H9 (cell line): ENCODE data around the gene SLC28A3. TPM values are rescaled to one million over a fixed set of nuclear protein-coding genes. Genes with fewer than 3 reads are reported as not detected.

Experiments
- DNase-seq: peaks from one replicate; pipeline ENCODE4 v3.0.0-alpha.2; 2017
- H2AFZ ChIP-seq: one replicate; pipeline ENCODE4 v1.6.1; 2013; ENCODE audit warnings: mild to moderate bottlenecking, low read length, control low read depth, moderate library complexity
- H2AK5ac ChIP-seq: 2 replicates; pipeline ENCODE4 v1.6.1; 2013; ENCODE audit warnings: low read length, control low read depth, mixed read lengths; ENCODE audit not compliant: insufficient read length
- H2BK120ac ChIP-seq: one replicate; pipeline ENCODE4 v1.6.1; 2013; ENCODE audit warnings: low read depth, mild to moderate bottlenecking, low read length, control low read depth, inconsistent platforms; ENCODE audit not compliant: poor library complexity, severe bottlenecking
- H2BK12ac ChIP-seq: 2 replicates; pipeline ENCODE4 v1.6.1; 2013; ENCODE audit warnings: low read length, control low read depth, mixed read lengths, low read depth; ENCODE audit not compliant: insufficient read length
- H2BK15ac ChIP-seq: 2 replicates; pipeline ENCODE4 v1.6.1; 2013; ENCODE audit warnings: low read depth, low read length, control low read depth
- H2BK20ac ChIP-seq: one replicate; pipeline ENCODE4 v1.6.1; 2013; ENCODE audit warnings: low read depth, mild to moderate bottlenecking, low read length, control low read depth, inconsistent platforms; ENCODE audit not compliant: poor library complexity, severe bottlenecking
- H2BK5ac ChIP-seq: 2 replicates; pipeline ENCODE4 v1.6.1; 2013; ENCODE audit warnings: low read length, control low read depth, mixed read lengths; ENCODE audit not compliant: insufficient read length
- H3K14ac ChIP-seq: 2 replicates; pipeline ENCODE4 v1.6.1; 2013; ENCODE audit warnings: low read length, control low read depth; ENCODE audit not compliant: insufficient read depth
- H3K18ac ChIP-seq: 2 replicates; pipeline ENCODE4 v1.6.1; 2013; ENCODE audit warnings: low read depth, mild to moderate bottlenecking, mixed read lengths, low read length, control low read depth; ENCODE audit not compliant: insufficient read length
- H3K23ac ChIP-seq: 2 replicates; pipeline ENCODE4 v1.6.1; 2013; ENCODE audit warnings: low read length, control low read depth, mixed read lengths, low read depth; ENCODE audit not compliant: insufficient read length
- H3K23me2 ChIP-seq: 2 replicates; pipeline ENCODE4 v1.6.1; 2013; ENCODE audit warnings: low read depth, mild to moderate bottlenecking, mixed read lengths, low read length, control low read depth; ENCODE audit not compliant: insufficient read length, poor library complexity, severe bottlenecking
- H3K27ac ChIP-seq: 2 replicates; pipeline ENCODE4 v1.5.1; 2013; ENCODE audit warnings: low read length, control low read depth, mixed read lengths, low read depth; ENCODE audit not compliant: insufficient read length
- H3K27me3 ChIP-seq: 2 replicates; pipeline ENCODE4 v1.6.1; 2013; ENCODE audit warnings: low read length, control low read depth, inconsistent platforms; ENCODE audit not compliant: insufficient read depth
- H3K4ac ChIP-seq: 2 replicates; pipeline ENCODE4 v1.6.1; 2013; ENCODE audit warnings: low read depth, mild to moderate bottlenecking, control low read depth, inconsistent platforms, low read length, moderate library complexity
- H3K4me1 ChIP-seq: 2 replicates; pipeline ENCODE4 v1.6.1; 2013; ENCODE audit warnings: low read length, control low read depth, inconsistent platforms; ENCODE audit not compliant: insufficient read depth
- H3K4me2 ChIP-seq: 2 replicates; pipeline ENCODE4 v1.6.1; 2013; ENCODE audit warnings: low read length, control low read depth, mixed read lengths; ENCODE audit not compliant: insufficient read length, insufficient read depth
- H3K56ac ChIP-seq: 2 replicates; pipeline ENCODE4 v1.6.1; 2013; ENCODE audit warnings: low read depth, mild to moderate bottlenecking, mixed read lengths, low read length, control low read depth; ENCODE audit not compliant: insufficient read length
- H3K79me1 ChIP-seq: 2 replicates; pipeline ENCODE4 v1.6.1; 2013; ENCODE audit warnings: low read depth, mild to moderate bottlenecking, moderate library complexity, low read length, control low read depth, inconsistent platforms; ENCODE audit not compliant: insufficient read depth, poor library complexity, severe bottlenecking
- H3K79me2 ChIP-seq: 2 replicates; pipeline ENCODE4 v1.6.1; 2013; ENCODE audit warnings: low read length, control low read depth, inconsistent platforms; ENCODE audit not compliant: insufficient read depth
- H3K9ac ChIP-seq: 2 replicates; pipeline ENCODE4 v1.6.1; 2013; ENCODE audit warnings: low read length, control low read depth, mixed read lengths; ENCODE audit not compliant: insufficient read length; ENCODE audit errors: extremely low read depth
- H3K9me3 ChIP-seq: one replicate; pipeline ENCODE4 v1.6.1; 2013; ENCODE audit warnings: low read depth, low read length, inconsistent platforms; ENCODE audit not compliant: control insufficient read depth
- H3T11ph ChIP-seq: one replicate; pipeline ENCODE4 v1.6.1; 2013; ENCODE audit warnings: mild to moderate bottlenecking, low read length, control low read depth, inconsistent platforms
- H4K20me1 ChIP-seq: one replicate; pipeline ENCODE4 v1.6.1; 2013; ENCODE audit not compliant: control insufficient read depth, insufficient read length, insufficient read depth
- H4K5ac ChIP-seq: 2 replicates; pipeline ENCODE4 v1.6.1; 2013; ENCODE audit warnings: low read depth, mild to moderate bottlenecking, mixed read lengths, low read length, control low read depth; ENCODE audit not compliant: insufficient read length
- H4K8ac ChIP-seq: replicated peaks from 2 replicates; pipeline ENCODE4 v1.6.1; 2013; ENCODE audit warnings: low read length, control low read depth, mixed read lengths, low read depth; ENCODE audit not compliant: insufficient read length
- H4K91ac ChIP-seq: 2 replicates; pipeline ENCODE4 v1.6.1; 2013; ENCODE audit warnings: low read depth, mild to moderate bottlenecking, moderate library complexity, mixed read lengths, low read length, control low read depth; ENCODE audit not compliant: insufficient read length
- H3K27ac Mint-ChIP-seq, 3 experiments: 2 replicates in 2 of 3; 3 replicates in 1 of 3; pipeline ENCODE4 v1.8.0; 2020 to 2021; ENCODE audit warnings: mixed read lengths in 3 of 3, mild to moderate bottlenecking in 1 of 3, moderate library complexity in 1 of 3
- H3K27me3 Mint-ChIP-seq: 2 replicates; pipeline ENCODE4 v1.8.0; 2021; ENCODE audit warnings: low read depth, mild to moderate bottlenecking, moderate library complexity, mixed read lengths
- H3K36me3 Mint-ChIP-seq, 3 experiments: 2 replicates in 2 of 3; 3 replicates in 1 of 3; pipeline ENCODE4 v1.8.0; 2020 to 2021; ENCODE audit warnings: low read depth in 3 of 3, mixed read lengths in 3 of 3; ENCODE audit not compliant: insufficient read depth in 1 of 3
- H3K4me1 Mint-ChIP-seq, 2 experiments: 2 replicates each; pipeline ENCODE4 v1.8.0; 2020; ENCODE audit warnings: mixed read lengths in 2 of 2
- H3K4me3 Mint-ChIP-seq, 2 experiments: 2 replicates in 1 of 2; 3 replicates in 1 of 2; pipeline ENCODE4 v1.8.0; 2020 to 2021; ENCODE audit warnings: mild to moderate bottlenecking in 2 of 2, mixed read lengths in 2 of 2, moderate library complexity in 1 of 2
- H3K9me3 Mint-ChIP-seq, 2 experiments: 2 replicates in 1 of 2; 3 replicates in 1 of 2; pipeline ENCODE4 v1.8.0; 2020; ENCODE audit warnings: mild to moderate bottlenecking in 2 of 2, mixed read lengths in 2 of 2, moderate library complexity in 1 of 2
- CTCF ChIP-seq: fragments of 200-600 bp; sonication (generic); conservative IDR thresholded peaks from 3 replicates; pipeline ENCODE4 v1.8.0; 2021; ENCODE audit warnings: antibody characterized with exemption, mild to moderate bottlenecking
- WGBS: extraction: QIAGEN DNeasy Blood & Tissue Kit; methylation state at CpG from one replicate; pipeline ENCODE4 v1.1.7; 2013; ENCODE audit warnings: missing lambda C conversion rate, low lambda C conversion rate, mixed read lengths; ENCODE audit not compliant: insufficient read length; ENCODE audit errors: extremely low coverage; 5-methylcytosine and 5-hydroxymethylcytosine counted together
- total RNA-seq: library from RNA; stranded (reverse); gene quantifications from 2 replicates; pipeline ENCODE4 v1.2.1, GENCODE V29; 2021

SLC28A3 gene
- total RNA-seq, 1 experiment from 2014 or later = not detected

DNA sequence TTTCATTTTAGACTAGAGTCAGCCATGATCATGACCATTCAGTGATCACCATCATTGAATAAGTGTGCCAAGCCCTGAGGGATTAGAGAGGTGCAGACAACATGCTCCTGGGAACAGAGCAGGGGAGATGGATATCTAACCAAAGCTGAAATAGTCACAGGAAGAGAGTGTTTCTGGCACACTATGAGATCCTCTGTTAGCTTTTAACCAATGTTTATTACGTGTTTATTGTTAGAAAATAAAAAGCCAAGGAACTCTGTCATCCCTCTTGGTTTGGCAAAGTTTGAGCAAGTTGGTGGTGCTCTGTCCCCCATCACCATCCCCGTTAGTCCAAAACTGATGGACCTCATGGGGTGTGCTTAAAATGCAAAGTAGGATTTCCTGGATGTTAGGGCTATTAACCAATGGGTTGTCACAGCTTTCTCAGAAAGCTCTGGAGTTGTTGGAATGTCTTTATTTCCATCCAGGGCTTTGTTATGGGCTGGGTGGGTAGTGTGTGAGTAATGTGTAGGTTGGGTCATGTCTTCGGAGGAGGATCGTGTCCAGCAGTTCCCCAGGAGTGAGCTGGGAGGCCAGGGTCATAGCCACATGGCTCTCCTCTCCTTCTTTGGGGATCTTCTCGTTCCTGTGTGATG lies 34.9 kb downstream of the SLC28A3 start:
- no peak overlapping the region for H3K27ac ChIP-seq
- H3K27me3 Mint-ChIP-seq = no peaks in the 10 kb centered on the region
- H3K79me1 ChIP-seq = no peaks in the 10 kb centered on the region
- H4K8ac ChIP-seq = no peak overlapping the region
- no peak overlapping the region for H2BK5ac ChIP-seq
- no peak overlapping the region for H2BK20ac ChIP-seq
- H3K56ac ChIP-seq = no peak overlapping the region
- TF ChIP-seq CTCF = no peak
- peaks cover 14 to 15% of the 10 kb centered on the region in 2 experiments for H3K4me1 Mint-ChIP-seq
- no peak overlapping the region for H3K9ac ChIP-seq
- peak overlapping the region in 1 of 3 experiments; percentile 60; a peak in 1 of 7 replicates for H3K27ac Mint-ChIP-seq
- H4K91ac ChIP-seq = no peak overlapping the region
- no peak overlapping the region for H3K18ac ChIP-seq
- H2BK120ac ChIP-seq = no peak overlapping the region
- H3K14ac ChIP-seq = no peak overlapping the region
- no CpG with 5 or more reads among the region's 5 CpGs for WGBS
- H3K36me3 Mint-ChIP-seq = no peaks in the 10 kb centered on the region; a peak in 1 of 7 replicates
- H3K9me3 Mint-ChIP-seq = no peaks in the 10 kb centered on the region; a peak in 1 of 5 replicates
- no peak overlapping the region for H4K5ac ChIP-seq
- H4K20me1 ChIP-seq = no peaks in the 10 kb centered on the region
- H3K4me3 Mint-ChIP-seq = no peak overlapping the region
- H3K23me2 ChIP-seq = no peaks in the 10 kb centered on the region
- no peaks in the 10 kb centered on the region for H3K27me3 ChIP-seq
- no peak overlapping the region for H3K4me2 ChIP-seq
- no peak overlapping the region for H2BK15ac ChIP-seq
- H3K23ac ChIP-seq = no peak overlapping the region
- no peak overlapping the region for H2AK5ac ChIP-seq
- H3K9me3 ChIP-seq = no peaks in the 10 kb centered on the region
- DNase-seq = no peak
- H3K79me2 ChIP-seq = no peaks in the 10 kb centered on the region
- H3K4me1 ChIP-seq = no peaks in the 10 kb centered on the region; the same call in 1 of the 2 replicates
- H2AFZ ChIP-seq = no peak overlapping the region
- H3T11ph ChIP-seq = no peak overlapping the region
- H3K4ac ChIP-seq = no peak overlapping the region
- H2BK12ac ChIP-seq = no peak overlapping the region
